NCI-H2171 (cell line): ENCODE data around the gene CATSPERE.
"Not testable (repeated sequence)": the region's sequence is repeated elsewhere in the genome, so short reads cannot be mapped to it uniquely, and the experiment has no call there.

Experiments
- DNase-seq: peaks from one replicate; lab custom pipeline; 2025; lab: John Stamatoyannopoulos, UW

CATSPERE gene

GRCh38 chr1:244552336-244552735 is 91.3 kb downstream of the CATSPERE start:
- DNase-seq: no peak

DNA sequence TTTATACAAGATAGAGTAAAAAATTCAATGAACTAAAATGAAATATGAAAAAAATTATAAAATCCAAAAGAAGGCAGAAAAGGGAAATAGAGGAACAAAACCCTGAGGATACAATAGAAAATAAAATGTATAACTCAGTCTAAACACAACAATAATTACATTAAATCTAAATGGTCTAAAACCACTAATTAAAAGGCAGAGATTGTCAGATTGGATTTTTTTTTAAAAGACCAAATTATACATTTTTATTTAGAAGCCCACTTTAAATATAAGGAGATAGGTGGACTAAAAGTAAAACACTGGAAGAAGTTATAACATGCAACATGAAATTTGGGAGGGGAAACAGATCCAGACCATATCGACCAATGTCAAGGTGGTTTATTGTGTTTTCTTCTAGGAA is 95.2 kb downstream of the CATSPERE start:
- DNase-seq: no peak

DNA sequence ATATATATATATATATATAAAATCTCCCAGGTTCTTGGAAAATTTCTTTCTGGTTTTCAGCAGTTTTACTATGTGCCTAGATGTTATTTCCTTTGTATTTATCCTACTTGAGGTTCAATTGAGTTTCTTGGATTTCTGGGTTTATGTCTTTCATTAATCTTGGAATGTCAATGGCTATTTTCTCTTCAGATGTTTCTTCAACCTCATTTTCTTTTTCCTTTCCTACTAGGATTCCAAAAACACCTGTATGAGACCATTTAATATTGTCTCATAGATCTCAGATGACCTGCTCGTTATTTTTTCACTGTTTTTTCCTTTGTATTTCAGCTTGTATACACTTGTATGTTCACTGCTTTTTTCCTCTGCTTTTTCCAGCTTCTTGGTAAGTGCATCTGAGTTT is 96.5 kb downstream of the CATSPERE start:
- DNase-seq: no peak

- no peak for DNase-seq
Measured at GRCh38 chr1:244559561-244559960, 98.5 kb downstream of the CATSPERE start.

- DNase-seq: not testable (repeated sequence)
Measured at GRCh38 chr1:244562877-244563276, 101.8 kb downstream of the CATSPERE start.

DNA sequence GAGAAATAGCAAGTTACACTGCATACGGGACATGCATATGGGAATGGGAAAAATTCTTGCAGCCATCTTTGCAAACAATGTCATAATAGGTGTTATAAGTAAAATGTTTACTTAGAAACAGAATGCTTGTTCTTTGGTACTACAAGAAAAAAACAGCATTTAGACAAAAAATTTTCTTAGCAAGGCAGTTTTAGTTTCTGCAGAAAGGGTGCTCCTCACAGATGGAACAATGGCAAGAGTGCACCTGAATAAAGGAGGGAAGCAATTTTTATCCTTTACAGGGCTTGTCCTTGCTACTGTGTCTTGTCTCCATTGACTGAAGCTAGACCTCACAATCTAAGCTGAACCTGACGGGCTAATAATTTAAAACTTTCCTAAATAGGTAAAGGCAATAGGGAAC is 112.7 kb downstream of the CATSPERE start:
- no peak for DNase-seq

DNA sequence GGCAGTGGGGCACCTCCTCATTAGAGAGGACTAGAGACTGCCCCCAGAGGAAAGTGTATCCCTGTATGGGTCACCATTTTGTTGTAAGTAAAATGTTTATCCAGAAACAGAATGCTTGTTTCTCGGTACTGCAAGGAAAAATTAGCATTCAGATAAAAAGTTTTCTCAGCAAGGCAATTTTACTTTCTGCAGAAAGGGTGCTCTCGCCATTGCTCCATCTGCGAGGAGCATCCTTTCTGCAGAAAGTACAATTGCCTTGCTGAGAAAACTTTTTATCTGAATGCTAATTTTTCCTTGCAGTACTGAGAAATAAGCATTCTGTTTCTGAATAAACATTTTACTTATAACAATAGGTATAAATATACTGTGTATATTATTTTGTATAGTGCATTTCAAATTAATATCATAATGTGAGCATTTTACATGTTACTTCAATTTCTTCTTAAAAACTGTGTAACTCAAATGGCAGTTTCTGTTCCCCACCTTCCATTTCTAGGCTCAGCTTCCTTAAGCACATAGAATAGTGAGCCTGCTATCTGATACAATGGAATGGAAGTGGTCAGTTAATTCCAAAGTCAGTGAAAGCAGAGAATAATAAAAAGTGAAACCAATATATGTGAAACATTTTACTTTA is 115.3 kb downstream of the CATSPERE start:
- no peak for DNase-seq

DNA sequence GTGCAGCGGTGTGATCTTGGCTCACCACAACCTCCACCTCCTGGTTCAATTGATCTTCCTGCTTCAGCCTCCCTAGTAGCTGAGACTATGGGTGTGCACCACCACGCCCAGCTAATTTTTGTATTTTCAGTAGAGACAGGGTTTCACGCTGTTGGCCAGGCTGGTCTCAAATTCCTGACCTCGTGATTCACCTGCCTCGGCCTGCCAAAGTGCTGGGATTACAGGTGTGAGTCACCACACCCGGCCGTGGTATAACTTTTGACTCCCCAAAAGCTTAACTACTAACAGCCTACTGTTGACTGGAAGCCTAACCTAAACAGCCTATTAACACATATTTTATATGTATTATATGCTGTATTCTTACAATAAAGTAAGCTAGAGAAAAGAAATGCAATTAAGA is 117.1 kb downstream of the CATSPERE start:
- not testable (repeated sequence) for DNase-seq

DNA sequence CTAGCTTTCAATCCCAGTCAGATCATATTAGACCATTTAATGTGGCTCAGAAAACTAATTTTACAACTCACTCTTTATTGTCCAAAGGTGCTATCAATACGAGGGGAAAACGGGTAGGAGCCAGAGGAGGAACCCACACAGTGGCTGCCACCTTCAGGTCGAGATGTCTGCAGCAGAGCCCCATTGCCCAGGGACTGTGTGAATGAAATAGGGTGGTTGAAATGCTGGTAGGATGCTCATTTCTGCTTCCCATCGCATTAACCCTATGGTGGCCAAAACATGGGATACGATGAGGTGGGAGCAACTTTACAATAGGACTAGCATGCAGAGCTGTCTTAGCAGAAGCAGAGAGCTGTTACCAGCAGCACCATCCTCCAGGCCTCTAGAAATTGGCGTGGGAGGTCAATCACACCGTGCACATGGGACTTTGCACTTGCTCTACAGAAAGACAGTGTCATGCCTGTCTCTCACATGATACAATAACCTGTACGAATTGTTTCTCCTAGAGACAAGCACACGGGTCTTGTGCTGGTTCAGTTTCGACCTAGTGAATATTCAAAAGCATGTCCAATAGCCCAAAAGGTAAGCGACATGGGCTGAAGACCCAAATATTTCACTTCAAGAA is 122.4 kb downstream of the CATSPERE start:
- DNase-seq: no peak

DNA sequence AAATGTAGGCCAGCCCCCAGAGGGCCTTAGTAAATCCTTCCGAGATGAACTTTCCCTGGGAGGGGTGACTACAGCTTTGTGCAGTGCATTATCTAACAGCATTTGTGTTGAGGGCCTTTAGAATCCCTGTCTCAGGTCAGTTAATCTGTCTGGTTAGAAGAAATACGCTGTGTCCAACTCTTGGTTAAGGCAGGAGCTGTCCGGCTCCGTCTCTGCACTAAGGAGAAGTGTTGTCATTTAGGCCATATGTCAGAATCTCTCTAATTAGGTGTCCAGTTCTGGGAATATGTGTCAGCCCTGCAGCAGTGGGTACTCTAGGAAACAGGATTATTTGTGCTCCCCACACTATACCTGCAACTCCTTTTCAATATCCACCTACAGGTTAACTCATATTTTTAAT is 124.8 kb downstream of the CATSPERE start:
- DNase-seq: no peak

DNA sequence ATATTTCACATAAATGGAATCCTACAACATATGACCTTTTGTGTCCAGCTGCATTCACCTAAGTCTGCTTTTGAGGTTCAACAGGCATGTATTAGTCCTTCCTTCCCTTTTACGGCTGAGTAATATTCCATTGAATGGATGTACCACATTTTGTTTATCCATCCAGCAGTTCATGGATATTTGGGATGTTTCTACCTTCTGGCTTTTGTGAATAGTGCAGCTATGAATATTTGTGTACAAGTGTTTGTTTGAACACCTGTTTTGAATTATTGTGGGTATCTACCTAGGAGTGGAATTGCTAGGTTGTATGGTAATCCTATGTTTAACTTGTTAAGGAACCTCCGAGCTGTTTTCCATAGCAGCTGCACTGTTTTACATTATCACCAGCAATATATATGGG is 129.6 kb downstream of the CATSPERE start:
- no peak for DNase-seq

DNA sequence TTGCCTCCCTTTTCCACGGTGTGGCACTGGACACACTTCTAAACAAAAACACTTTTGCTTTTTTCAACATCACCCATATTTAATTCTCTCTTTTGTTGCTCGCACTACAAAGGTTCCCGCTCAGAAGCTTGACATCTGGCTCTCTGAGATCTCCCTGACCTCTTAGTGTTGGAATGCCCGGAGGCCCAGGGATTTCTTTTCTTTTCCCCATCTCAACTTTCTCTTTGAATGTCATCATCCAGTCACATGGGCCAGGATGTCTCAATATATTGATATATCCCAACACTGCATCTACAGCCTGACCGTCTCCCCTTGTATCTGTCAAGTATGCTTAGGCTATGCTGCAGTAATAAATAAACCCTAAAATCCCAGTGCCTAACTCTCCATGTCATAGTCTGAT is 137.5 kb downstream of the CATSPERE start:
- DNase-seq: no peak

DNA sequence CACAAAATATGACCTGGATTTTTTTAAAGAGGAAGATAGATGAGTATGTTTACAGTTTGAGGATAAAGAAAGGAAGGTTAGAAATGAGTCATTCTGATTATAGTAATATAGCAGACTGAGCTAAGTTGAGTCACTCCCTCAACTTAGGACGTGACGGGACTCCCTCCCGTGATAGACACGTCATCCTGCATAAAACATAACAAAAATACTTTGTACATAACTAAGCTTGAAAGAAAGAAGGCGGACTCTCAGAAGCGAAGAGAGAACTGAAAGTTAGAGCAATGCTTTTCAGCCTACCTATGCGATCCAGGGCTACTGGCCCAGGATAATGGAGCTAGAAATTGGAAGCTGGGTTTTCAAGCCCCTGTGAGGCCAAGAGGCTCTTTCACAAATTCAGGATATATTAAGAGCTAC is 138.9 kb downstream of the CATSPERE start:
- no peak for DNase-seq

DNA sequence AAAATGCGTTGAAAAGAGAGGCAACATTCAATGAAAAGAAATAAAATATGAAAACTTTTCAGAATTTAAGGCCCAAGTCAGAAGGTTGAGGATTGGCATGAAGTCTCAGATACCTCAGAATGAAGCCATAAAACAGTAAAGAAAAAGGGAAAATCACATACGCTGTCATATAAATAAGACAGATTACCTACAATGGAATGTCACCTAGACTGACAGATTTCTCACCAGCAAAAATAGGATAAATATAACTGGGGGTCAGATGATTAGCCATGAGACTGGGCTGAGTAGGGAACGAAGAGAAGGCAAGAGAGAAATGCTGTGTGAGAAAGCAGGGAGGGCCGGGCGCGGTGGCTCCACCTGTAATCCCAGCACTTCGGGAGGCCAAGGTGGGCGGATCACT is 140.3 kb downstream of the CATSPERE start:
- DNase-seq: no peak

DNA sequence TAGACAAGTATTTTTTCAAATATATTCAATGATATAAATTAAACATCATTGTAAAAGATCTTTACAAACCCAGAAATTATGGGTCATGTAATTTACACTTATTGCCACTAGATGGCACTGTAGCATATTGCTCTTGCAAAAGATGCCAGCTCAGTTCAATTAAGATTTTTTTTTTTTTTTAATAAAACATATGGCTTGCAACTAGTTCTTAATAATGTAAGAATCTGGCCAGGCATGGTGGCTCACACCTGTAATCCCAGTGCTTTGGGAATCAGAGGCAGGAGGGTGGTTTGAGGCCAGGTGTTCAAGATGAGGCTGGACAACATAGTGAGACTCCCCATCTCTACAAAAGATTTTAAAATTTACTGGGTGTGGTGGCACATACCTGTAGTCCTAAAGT is 142.4 kb downstream of the CATSPERE start:
- peak; percentile 29 for DNase-seq

- DNase-seq: no peak
Measured at GRCh38 chr1:244605835-244606370, 144.8 kb downstream of the CATSPERE start.

- no peak for DNase-seq
Measured at GRCh38 chr1:244614113-244614836, 153.2 kb downstream of the CATSPERE start.

GRCh38 chr1:244614879-244615278 is 153.8 kb downstream of the CATSPERE start:
- no peak for DNase-seq

DNA sequence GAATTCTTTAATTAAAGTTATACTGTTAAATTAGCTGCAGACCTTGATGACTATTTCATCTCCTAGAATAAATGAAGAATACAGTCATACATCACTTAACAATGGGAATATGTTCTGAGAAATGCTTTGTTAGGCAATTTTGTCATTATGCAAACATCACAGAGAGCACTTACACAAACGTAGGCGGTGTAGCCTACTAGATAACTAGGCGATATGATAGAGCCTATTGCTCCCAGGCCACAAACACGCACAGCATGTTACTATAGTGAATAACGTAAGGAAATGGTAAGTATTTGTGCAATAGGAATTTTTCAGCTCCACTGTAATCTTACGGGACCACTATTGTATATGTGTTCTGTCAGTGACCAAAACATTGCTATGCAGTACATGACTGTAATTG is 154.2 kb downstream of the CATSPERE start:
- no peak for DNase-seq

DNA sequence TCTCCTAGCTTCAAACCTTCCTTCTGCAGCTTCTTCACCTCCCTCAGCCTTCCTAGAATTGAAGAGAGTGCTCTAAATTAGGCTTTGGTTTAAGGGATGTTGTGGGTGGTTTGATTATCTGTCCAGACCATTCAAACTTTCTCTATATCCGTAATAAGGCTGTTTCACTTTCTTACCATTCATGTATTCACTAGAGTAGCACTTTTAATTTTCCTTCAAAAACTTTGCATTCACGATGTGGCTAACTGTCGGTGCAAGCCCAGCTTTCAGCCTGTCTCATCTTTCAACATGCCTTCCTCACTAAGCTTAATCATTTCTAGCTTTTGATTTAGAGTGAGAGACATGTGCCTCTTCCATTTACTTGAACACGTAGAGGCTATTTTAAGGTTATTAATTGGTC is 165.6 kb downstream of the CATSPERE start:
- no peak for DNase-seq

- no peak for DNase-seq
Measured at GRCh38 chr1:244628789-244629188, 167.7 kb downstream of the CATSPERE start.

- no peak for DNase-seq
Measured at GRCh38 chr1:244633140-244633539, 172.1 kb downstream of the CATSPERE start.

- DNase-seq: no peak
Measured at GRCh38 chr1:244634546-244634945, 173.5 kb downstream of the CATSPERE start.
